ENCODE data around the gene LBH. TPM values are rescaled to one million over a fixed set of nuclear protein-coding genes. Genes with fewer than 3 reads are reported as not detected.

Gene LBH
- total RNA-seq, 1 donor from 2014 or later = 18.7 TPM

DNA sequence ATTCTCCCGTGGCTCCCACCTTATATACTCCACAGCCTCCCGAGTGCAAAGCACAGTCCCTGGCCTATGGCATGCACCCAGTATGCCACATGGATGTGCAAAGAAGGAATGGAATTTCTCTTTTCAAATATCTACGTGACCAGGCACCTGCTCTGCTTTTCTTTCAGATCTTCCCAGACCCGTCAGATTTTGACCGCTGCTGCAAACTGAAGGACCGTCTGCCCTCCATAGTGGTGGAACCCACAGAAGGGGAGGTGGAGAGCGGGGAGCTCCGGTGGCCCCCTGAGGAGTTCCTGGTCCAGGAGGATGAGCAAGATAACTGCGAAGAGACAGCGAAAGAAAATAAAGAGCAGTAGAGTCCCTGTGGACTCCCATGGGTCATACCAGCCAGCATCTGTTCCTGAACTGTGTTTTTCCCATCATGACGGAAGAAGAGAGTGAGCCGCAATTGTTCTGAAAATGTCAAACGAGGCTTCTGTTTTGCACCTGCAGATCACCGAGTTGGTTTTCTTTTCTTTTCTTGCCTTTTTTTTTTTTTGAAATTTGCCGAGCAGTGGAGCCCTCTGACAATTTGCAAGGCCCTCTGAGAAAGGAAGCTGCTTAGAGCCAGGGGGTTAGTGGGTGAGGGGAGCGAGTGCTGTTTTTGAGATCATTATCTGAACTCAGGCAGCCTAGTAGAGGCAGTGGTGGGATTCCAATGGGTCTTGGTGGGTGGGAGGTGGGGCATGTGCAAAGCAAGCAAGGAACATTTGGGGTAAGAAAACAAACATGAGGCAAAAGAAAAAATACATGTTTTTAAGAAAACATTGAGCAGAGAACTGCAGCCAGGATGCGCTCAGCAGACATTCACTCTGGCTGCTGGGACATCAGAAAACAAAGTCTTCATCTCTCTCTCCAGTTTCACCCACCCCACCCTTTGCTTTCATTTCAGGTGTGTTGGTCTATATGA, 26.2 kb downstream of the LBH start:
- no peak for FAIRE-seq
- Histone ChIP-seq H3K4me3 (ENCODE audit: low read depth, low read length) (no peak overlapping the region), H3K36me3 (ENCODE audit: control insufficient read depth, insufficient read depth, low read length) (no peaks in the 10 kb centered on the region), H3K27me3 (ENCODE audit: control insufficient read depth, insufficient read depth, low read length) (peaks cover under 1% of the 10 kb centered on the region)
- TF ChIP-seq, protein P1, sequence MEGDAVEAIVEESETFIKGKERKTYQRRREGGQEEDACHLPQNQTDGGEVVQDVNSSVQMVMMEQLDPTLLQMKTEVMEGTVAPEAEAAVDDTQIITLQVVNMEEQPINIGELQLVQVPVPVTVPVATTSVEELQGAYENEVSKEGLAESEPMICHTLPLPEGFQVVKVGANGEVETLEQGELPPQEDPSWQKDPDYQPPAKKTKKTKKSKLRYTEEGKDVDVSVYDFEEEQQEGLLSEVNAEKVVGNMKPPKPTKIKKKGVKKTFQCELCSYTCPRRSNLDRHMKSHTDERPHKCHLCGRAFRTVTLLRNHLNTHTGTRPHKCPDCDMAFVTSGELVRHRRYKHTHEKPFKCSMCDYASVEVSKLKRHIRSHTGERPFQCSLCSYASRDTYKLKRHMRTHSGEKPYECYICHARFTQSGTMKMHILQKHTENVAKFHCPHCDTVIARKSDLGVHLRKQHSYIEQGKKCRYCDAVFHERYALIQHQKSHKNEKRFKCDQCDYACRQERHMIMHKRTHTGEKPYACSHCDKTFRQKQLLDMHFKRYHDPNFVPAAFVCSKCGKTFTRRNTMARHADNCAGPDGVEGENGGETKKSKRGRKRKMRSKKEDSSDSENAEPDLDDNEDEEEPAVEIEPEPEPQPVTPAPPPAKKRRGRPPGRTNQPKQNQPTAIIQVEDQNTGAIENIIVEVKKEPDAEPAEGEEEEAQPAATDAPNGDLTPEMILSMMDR (IDR thresholded peaks at IDR 0.05; ENCODE audit: insufficient read depth, low read length, severe bottlenecking) = no peak
- no peak for DNase-seq (ENCODE audit: low read depth)

DNA sequence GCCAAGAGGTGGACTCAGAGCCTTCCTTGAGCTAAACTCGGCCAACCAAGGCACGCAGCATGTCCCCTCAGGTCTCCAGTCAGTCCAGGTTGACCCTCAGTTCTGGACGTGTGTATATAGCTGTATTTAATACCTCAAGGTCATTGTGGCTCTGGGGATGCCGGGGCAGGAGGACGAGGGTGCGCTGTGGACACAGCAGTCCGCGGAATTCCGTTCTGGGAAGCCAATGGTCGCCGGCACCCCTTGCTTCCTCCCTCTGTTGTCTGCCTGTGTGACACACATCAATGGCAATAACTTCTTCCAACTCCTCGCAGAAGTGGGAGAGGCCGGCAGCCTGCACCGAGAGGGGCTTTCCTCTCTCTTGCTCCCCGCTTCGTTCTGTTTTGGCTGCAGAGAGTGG, 27.7 kb downstream of the LBH start:
- peaks cover 3% of the 10 kb centered on the region for H3K27me3 ChIP-seq (ENCODE audit: control insufficient read depth, insufficient read depth, low read length)
- DNase-seq (ENCODE audit: low read depth) (no peak), FAIRE-seq (no peak)
- no peak overlapping the region for H3K4me3 ChIP-seq (ENCODE audit: low read depth, low read length)
- H3K36me3 ChIP-seq (ENCODE audit: control insufficient read depth, insufficient read depth, low read length) = no peaks in the 10 kb centered on the region
- TF ChIP-seq, protein P1 (IDR thresholded peaks at IDR 0.05; ENCODE audit: insufficient read depth, low read length, severe bottlenecking) = no peak

DNA sequence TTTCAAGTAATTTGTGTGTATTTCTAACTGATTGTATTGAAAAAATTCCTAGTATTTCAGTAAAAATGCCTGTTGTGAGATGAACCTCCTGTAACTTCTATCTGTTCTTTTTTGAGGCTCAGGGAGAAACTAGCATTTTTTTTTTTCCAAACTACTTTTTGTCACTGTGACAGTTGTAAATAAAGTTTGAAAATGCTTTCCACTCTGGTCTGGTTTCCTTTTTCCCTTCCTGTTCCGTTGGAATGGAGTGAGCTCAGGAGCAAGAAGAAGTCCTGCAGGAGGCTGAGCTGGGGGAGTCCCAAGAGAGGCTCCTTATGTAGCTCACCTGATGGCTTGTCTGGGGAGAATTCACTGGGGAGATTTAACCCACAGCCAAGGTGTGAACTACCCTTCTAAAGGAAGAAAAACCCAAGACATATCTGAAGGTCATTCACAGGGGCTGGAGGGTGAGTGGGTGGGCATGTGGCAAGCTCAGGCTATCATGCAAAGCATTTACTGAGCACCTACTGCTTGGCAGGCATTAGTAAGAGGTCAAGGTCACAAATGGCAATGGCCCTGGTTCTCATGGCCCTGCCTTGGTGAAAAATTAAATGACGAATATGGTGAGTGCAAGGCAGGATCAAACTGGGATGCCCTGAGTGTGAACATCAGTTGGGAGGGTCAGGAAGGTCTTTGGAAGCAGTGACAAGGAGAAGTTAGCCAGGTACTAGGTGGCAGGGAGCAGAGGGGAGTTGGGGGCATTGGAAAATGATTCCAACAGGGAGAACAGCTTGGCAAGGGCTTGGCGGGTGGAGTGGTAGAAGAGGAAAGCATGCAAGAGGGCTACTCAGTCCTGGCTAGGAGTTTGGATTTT, 28.7 kb downstream of the LBH start:
- H3K27me3 ChIP-seq (ENCODE audit: control insufficient read depth, insufficient read depth, low read length) = peaks cover 3% of the 10 kb centered on the region
- DNase-seq (ENCODE audit: low read depth) = no peak
- no peak overlapping the region for H3K4me3 ChIP-seq (ENCODE audit: low read depth, low read length)
- H3K36me3 ChIP-seq (ENCODE audit: control insufficient read depth, insufficient read depth, low read length) = no peaks in the 10 kb centered on the region
- TF ChIP-seq, protein P1 (IDR thresholded peaks at IDR 0.05; ENCODE audit: insufficient read depth, low read length, severe bottlenecking) = no peak
- FAIRE-seq = no peak

DNA sequence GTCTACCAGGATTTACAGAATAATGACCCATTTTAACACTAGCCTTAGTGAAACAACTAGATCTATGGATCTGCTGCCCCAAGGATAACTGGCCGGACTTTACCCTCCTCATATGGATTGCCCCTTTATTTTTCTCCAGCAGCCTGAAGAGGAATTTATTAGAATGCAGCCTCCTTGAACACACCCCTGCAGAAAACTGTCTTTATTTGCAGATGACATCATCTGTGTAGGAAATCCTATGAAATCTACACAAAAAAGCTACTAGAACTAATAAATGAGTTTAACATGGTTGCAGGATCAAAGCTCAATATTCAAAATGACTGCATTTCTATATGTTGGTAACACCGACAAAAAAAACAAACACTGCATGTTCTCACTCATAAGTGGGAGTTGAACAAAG, 29.6 kb downstream of the LBH start:
- DNase-seq (ENCODE audit: low read depth) (no peak), FAIRE-seq (no peak)
- TF ChIP-seq, protein P1 (IDR thresholded peaks at IDR 0.05; ENCODE audit: insufficient read depth, low read length, severe bottlenecking) = no peak
- H3K27me3 ChIP-seq (ENCODE audit: control insufficient read depth, insufficient read depth, low read length) = peaks cover 3% of the 10 kb centered on the region
- no peaks in the 10 kb centered on the region for H3K36me3 ChIP-seq (ENCODE audit: control insufficient read depth, insufficient read depth, low read length)
- no peak overlapping the region for H3K4me3 ChIP-seq (ENCODE audit: low read depth, low read length)

DNA sequence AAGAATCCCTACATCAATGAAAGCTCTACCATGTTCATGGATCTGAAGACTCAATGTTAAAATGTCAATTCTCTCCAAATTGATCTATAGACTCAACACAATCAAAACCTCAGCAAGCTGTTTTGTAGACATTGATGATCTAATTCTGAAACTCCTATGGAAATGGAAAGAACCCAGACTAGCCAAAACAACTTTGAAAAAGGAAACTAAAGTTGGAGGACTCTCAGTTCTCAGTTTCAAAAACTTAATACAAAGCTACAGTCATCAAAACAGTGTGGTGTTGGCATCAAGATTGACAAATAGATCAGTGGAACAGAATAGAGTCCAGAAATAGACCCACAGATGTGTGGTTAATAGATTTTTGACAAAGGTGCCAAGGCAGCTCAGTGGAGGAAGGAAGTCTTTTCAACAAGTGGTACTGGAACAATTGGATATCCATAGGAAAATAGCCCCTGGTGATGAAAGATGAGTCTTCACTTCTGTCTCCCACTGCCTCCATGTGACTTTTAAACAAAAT, 30.4 kb downstream of the LBH start:
- FAIRE-seq = no peak

More for the DNA sequence above, 30.4 kb downstream of the LBH start:
- Histone ChIP-seq H3K4me3 (ENCODE audit: low read depth, low read length) (no peak overlapping the region), H3K36me3 (ENCODE audit: control insufficient read depth, insufficient read depth, low read length) (no peaks in the 10 kb centered on the region), H3K27me3 (ENCODE audit: control insufficient read depth, insufficient read depth, low read length) (peaks cover 3% of the 10 kb centered on the region)
- TF ChIP-seq, protein P1 (IDR thresholded peaks at IDR 0.05; ENCODE audit: insufficient read depth, low read length, severe bottlenecking) = no peak
- DNase-seq (ENCODE audit: low read depth) = no peak
